Heart right ventricle (tissue), 16 donors: Measurements from ENCODE around the gene MCTP1. TPM values are rescaled to one million over a fixed set of nuclear protein-coding genes. Genes with fewer than 3 reads are reported as not detected.

ENCODE experiments used
- ATAC-seq, 8 donors: fragments of 200-7000 bp; cut with Tn5 transposase; one replicate each; pipeline ENCODE4 v1.9.1; 2020; ENCODE audit warnings: mild to moderate bottlenecking in 8 of 8, moderate library complexity in 8 of 8, moderate number of reproducible peaks in 1 of 8
- DNase-seq, 2 donors: peaks; one replicate each; pipeline ENCODE4 v3.0.0-alpha.2; 2020
- H3K27ac ChIP-seq, 10 donors: fragments of 200-600 bp; sonication (generic) in 2 of 10; one replicate each; pipeline versions ENCODE4 v1.5.0 to v1.8.0; 2020 to 2022; ENCODE audit warnings: mild to moderate bottlenecking in 3 of 10
- H3K27me3 ChIP-seq, 7 donors: fragments of 200-600 bp; one replicate each; pipeline ENCODE4 v1.8.0; 2021 to 2022; ENCODE audit warnings: mild to moderate bottlenecking in 2 of 7
- H3K36me3 ChIP-seq, 9 donors: fragments of 200-600 bp; sonication (generic) in 1 of 9; one replicate each; pipeline versions ENCODE4 v1.5.0 to v1.8.0; 2020 to 2022; ENCODE audit warnings: mild to moderate bottlenecking in 2 of 9
- H3K4me1 ChIP-seq, 9 donors: fragments of 200-600 bp; sonication (generic) in 1 of 9; one replicate each; pipeline versions ENCODE4 v1.5.0 to v1.8.0; 2020 to 2022; ENCODE audit warnings: mild to moderate bottlenecking in 4 of 9
- H3K4me3 ChIP-seq, 10 donors: fragments of 200-600 bp; sonication (generic) in 2 of 10; one replicate each; pipeline versions ENCODE4 v1.5.0 to v1.8.0; 2020 to 2022; ENCODE audit warnings: mild to moderate bottlenecking in 7 of 10, moderate library complexity in 2 of 10
- H3K9me3 ChIP-seq, 11 donors: fragments of 200-600 bp in 10 of 11; sonication (generic) in 2 of 11; one replicate each; pipeline versions ENCODE4 v1.5.0 to v1.8.0; 2013 to 2022; ENCODE audit warnings: mild to moderate bottlenecking in 2 of 11, control low read depth in 1 of 11, moderate library complexity in 1 of 11
- CTCF ChIP-seq, 9 donors: fragments of 200-600 bp; sonication (generic) in 2 of 9; IDR thresholded peaks; one replicate each; pipeline versions ENCODE4 v1.5.0 to v1.8.0; 2021 to 2022; ENCODE audit warnings: antibody characterized with exemption in 9 of 9, mild to moderate bottlenecking in 5 of 9, moderate library complexity in 1 of 9
- WGBS, 2 donors: extraction: QIAGEN DNeasy Blood & Tissue Kit; methylation state at CpG; one replicate each; pipeline ENCODE4 v1.1.7; 2013; ENCODE audit warnings: inconsistent platforms in 1 of 2; 5-methylcytosine and 5-hydroxymethylcytosine counted together
- intact Hi-C, 10 donors: fragments of 100-400 bp; cut with DNase I; formaldehyde crosslinking; loops; one replicate each; pipeline versions ENCODE4 v1.11.1 to v1.14.2; 2022
- polyA plus RNA-seq, 2 donors: library from polyadenylated mRNA; stranded (reverse); fragments of 200-250 nt; gene quantifications; one replicate each; pipeline ENCODE4 v1.2.3, GENCODE V29; 2013
- total RNA-seq, 10 donors: library from RNA; stranded (reverse); fragmentation: NEBNext Ultra II Directional in 3 of 10; extraction: Animal tissue kit (Norgen Biotek cat#: 25700) in 3 of 10; gene quantifications; one replicate each; pipeline versions ENCODE4 v1.2.1 to v1.2.4, GENCODE V29; 2021 to 2023
- donor health status: Arrhythmogenic right ventricular cardiomyopathy.
- donor health status: ischemic (EF 13 %, LVEDD 7.1; RV severe dilation, severe dysfunction).
- donor health status: healthy with polysubstance abuse.
- donor health status: DM: no; HTN: yes; CAD: no.
- donor health status: DM: no; HTN: no; CAD: no.
- donor health status: ischemic (EF 25% LVEDD 6.9; RV normal size, moderate dysfunction).
- donor health status: ischemic (EF 25% LVEDD 5.7; RV mildly dilated, moderate dysfunction).
- donor health status: healthy.
- donor health status: DM: yes; HTN: yes; CAD: no.
- donor health status: Ischemic cardiomyopathy.
- donor health status: ischemic (EF 35%, LVEDD 5.7; RV mildly dilated, moderate dysfunction).
- donor health status: nonischemic (EF 11% LVEDD 7.7; RV severe dilation, severe dysfunction).
- donor health status: DM: yes; HTN: yes; CAD: no.
- donor health status: PGD.
- donor health status: ischemic (EF 29% LVEDD 5.4; RV normal size, mild dysfunction).
- donor health status: nonischemic (EF 23%, LVEDD 6.1; RV moderate dilation, normal function).

The MCTP1 gene
- total and polyA plus RNA-seq, 12 donors, result 1.3 to 19.7 (median 5.3) TPM

- ATAC-seq, result peak in 1 of 8 donors; percentile 20
- no peak overlapping the region for H3K4me3 ChIP-seq
- TF ChIP-seq CTCF (IDR thresholded peaks at IDR 0.05), result no peak
- H3K27ac ChIP-seq, result no peak overlapping the region
- H3K27me3 ChIP-seq, result no peaks in the 10 kb centered on the region
- peaks cover 0 to 8% (median 0%) of the 10 kb centered on the region in 9 donors for H3K4me1 ChIP-seq
- 67 to 72% methylated on average over 4 of the region's 4 CpGs for WGBS, 2 donors
- intact Hi-C loops, result no loop called here
- DNase-seq, result no peak
- peaks cover 0 to 2% (median 0%) of the 10 kb centered on the region in 11 donors for H3K9me3 ChIP-seq
- no peaks in the 10 kb centered on the region for H3K36me3 ChIP-seq
Measured at GRCh38 chr5:94983861-94984535, 300.9 kb downstream of the MCTP1 start.

GRCh38 chr5:94977437-94977836 lies 307.5 kb downstream of the MCTP1 start:
- no peak for ATAC-seq
- DNase-seq, result no peak
- H3K4me1 ChIP-seq, result no peaks in the 10 kb centered on the region
- H3K4me3 ChIP-seq, result no peak overlapping the region
- intact Hi-C loops, result loop anchor here in 2 of 10 donors (10.0 kb wide), 2 partner anchors 107 to 277 kb away; no protein-coding TSS in a partner anchor
- 30 to 59% methylated on average over 2 of the region's 2 CpGs for WGBS, 2 donors
- H3K27ac ChIP-seq, result no peak overlapping the region
- H3K27me3 ChIP-seq, result no peaks in the 10 kb centered on the region
- no peak for TF ChIP-seq CTCF (IDR thresholded peaks at IDR 0.05)
- H3K36me3 ChIP-seq, result peaks cover 0 to 9% (median 0%) of the 10 kb centered on the region in 9 donors
- peaks cover 0 to 38% (median 23%) of the 10 kb centered on the region in 11 donors for H3K9me3 ChIP-seq

- Histone ChIP-seq H3K27me3 (no peaks in the 10 kb centered on the region), H3K4me3 (no peak overlapping the region), H3K27ac (no peak overlapping the region), H3K9me3 (peaks cover 0 to 38% (median 23%) of the 10 kb centered on the region in 11 donors), H3K36me3 (peaks cover 0 to 9% (median 0%) of the 10 kb centered on the region in 9 donors), H3K4me1 (no peaks in the 10 kb centered on the region)
- intact Hi-C loops, result loop anchor here in 2 of 10 donors (10.0 kb wide), 2 partner anchors 108 to 278 kb away; no protein-coding TSS in a partner anchor
- DNase-seq (no peak), ATAC-seq (no peak)
- 74 to 84% methylated on average over 1 of the region's 1 CpG for WGBS, 2 donors
- TF ChIP-seq CTCF (IDR thresholded peaks at IDR 0.05), result no peak
Measured at GRCh38 chr5:94976853-94977252, 308.0 kb downstream of the MCTP1 start.

- Histone ChIP-seq H3K36me3 (peaks cover 0 to 9% (median 0%) of the 10 kb centered on the region in 9 donors), H3K27ac (no peak overlapping the region), H3K27me3 (no peaks in the 10 kb centered on the region), H3K4me1 (peaks cover 0 to 5% (median 0%) of the 10 kb centered on the region in 9 donors), H3K4me3 (no peak overlapping the region), H3K9me3 (peaks cover 0 to 25% (median 13%) of the 10 kb centered on the region in 11 donors)
- 86 to 93% methylated on average over 1 of the region's 1 CpG for WGBS, 2 donors
- intact Hi-C loops, result loop anchor here in 3 of 10 donors (5.0 to 10.0 kb wide), 3 partner anchors 113 to 283 kb away; no protein-coding TSS in a partner anchor
- ATAC-seq (no peak), DNase-seq (no peak)
- no peak for TF ChIP-seq CTCF (IDR thresholded peaks at IDR 0.05)
Measured at GRCh38 chr5:94972268-94972667, 312.6 kb downstream of the MCTP1 start.
